ENCODE data around the gene LUC7L.

- no peak for TF ChIP-seq TAF1 (IDR thresholded peaks at IDR 0.05; ENCODE audit: borderline replicate concordance, insufficient read depth, low read length)
- peak; percentile 27 to 76; a peak in 3 of 4 replicates for TF ChIP-seq REST (IDR thresholded peaks at IDR 0.05; ENCODE audit: insufficient read depth in 1 of 2, low read depth in 2 of 2, low read length in 2 of 2)
These were observed 49.1 kb downstream of the LUC7L start, which contains the start of gene HBQ1 for GRCh38 chr16:180101-180675.
